ENCODE data around the gene PPP1R7. TPM values are rescaled to one million over a fixed set of nuclear protein-coding genes. Genes with fewer than 3 reads are reported as not detected.

PPP1R7 gene
- total and polyA plus RNA-seq, 9 of the 15 experiments (the other 6 are each of a cell fraction or from before 2014, with no cell fraction given) = 37.5 to 75.0 (median 50.5) TPM

DNA sequence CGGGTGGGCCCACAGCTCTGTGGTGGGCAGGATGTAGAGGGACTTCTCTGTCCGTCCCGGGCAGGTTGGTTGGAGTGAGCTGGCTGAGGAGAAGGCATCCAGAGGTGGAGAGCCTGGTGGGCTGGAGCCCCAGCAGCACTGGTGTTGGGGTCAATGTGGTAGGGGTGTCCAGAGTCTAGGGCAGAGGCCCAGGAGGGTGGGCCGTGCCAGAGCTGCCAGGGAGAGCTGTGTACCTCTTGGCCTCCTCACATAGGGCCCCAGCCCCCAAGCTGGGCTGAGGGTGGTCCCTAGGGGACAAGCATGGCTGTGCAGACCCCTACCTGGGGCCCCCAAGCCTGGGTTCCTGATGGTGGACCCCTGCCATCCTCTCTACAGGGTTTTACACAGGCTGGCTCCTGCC is 54.2 kb downstream of the PPP1R7 start:
- in situ Hi-C loops (cut with MboI) (no loop called here), intact Hi-C loops (cut with micrococcal nuclease) (no loop called here)
- Histone ChIP-seq H3K9me1 (ENCODE audit: control insufficient read depth, insufficient read depth, low read length) (no peaks in the 10 kb centered on the region), H3K27ac (ENCODE audit: extremely low read depth, low read depth, low read length) (no peak overlapping the region), H3K27me3 (ENCODE audit: control insufficient read depth in 2 of 2, insufficient read depth in 2 of 2, low read length in 2 of 2) (peaks cover 1 to 14% of the 10 kb centered on the region in 2 experiments; a peak in 2 of 5 replicates), H3K79me2 (ENCODE audit: control insufficient read depth, insufficient read depth, low read length) (no peaks in the 10 kb centered on the region), H3K4me2 (ENCODE audit: insufficient read depth, low read length) (no peak overlapping the region), H3K9ac (ENCODE audit: insufficient read depth in 1 of 2, low read depth in 2 of 2, low read length in 2 of 2) (no peak overlapping the region), H4K20me1 (replicated peaks; ENCODE audit: control insufficient read depth, insufficient read depth, low read length) (no peaks in the 10 kb centered on the region), H3K36me3 (ENCODE audit: control insufficient read depth, insufficient read depth, low read length) (no peaks in the 10 kb centered on the region), H2AFZ (ENCODE audit: low read depth, low read length) (no peak overlapping the region), H3K4me3 (no peak overlapping the region), H3K4me1 (replicated peaks in 1 of 2; ENCODE audit: control insufficient read depth in 2 of 2, insufficient read depth in 2 of 2, low read length in 2 of 2) (peaks cover 0 to 41% of the 10 kb centered on the region in 2 experiments; a peak in 3 of 5 replicates), H3K9me3 (replicated peaks; ENCODE audit: control insufficient read depth, insufficient read depth, low read depth, low read length) (no peaks in the 10 kb centered on the region)
- DNase-seq (ENCODE audit: extremely low read depth in 1 of 4, low spot score in 3 of 4) (no peak), ATAC-seq (no peak), FAIRE-seq (no peak)
- ChIA-PET POLR2A (no interaction called here), CTCF (ENCODE audit: low intra/inter-chr PET ratio) (no interaction called here)
- TF ChIP-seq ZNF184 (CRISPR knock-in tag; IDR thresholded peaks at IDR 0.05) (no peak), FOXA3 (CRISPR knock-in tag; conservative IDR thresholded peaks at IDR 0.05 in 1 of 2, IDR thresholded peaks at IDR 0.05 in 1 of 2) (no peak), CHD4 (IDR thresholded peaks at IDR 0.05; ENCODE audit: insufficient read depth, insufficient replicate concordance, low read depth, low read length, poor library complexity, severe bottlenecking) (no peak), PHB2 (IDR thresholded peaks at IDR 0.05; ENCODE audit: low read depth) (no peak), PHTF2 (CRISPR knock-in tag; IDR thresholded peaks at IDR 0.05) (no peak), ZZZ3 (IDR thresholded peaks at IDR 0.05) (no peak), BCL6 (CRISPR knock-in tag; IDR thresholded peaks at IDR 0.05) (no peak), ELF2 (CRISPR knock-in tag; IDR thresholded peaks at IDR 0.05) (no peak), CBFB (CRISPR knock-in tag; IDR thresholded peaks at IDR 0.05) (no peak), CREM (IDR thresholded peaks at IDR 0.05; ENCODE audit: low read depth) (no peak), MYBL2 (IDR thresholded peaks at IDR 0.05; ENCODE audit: low read depth) (no peak), MYBL2 (CRISPR knock-in tag; IDR thresholded peaks at IDR 0.05; ENCODE audit: borderline replicate concordance) (no peak)
- TF ChIP-seq, protein P1, sequence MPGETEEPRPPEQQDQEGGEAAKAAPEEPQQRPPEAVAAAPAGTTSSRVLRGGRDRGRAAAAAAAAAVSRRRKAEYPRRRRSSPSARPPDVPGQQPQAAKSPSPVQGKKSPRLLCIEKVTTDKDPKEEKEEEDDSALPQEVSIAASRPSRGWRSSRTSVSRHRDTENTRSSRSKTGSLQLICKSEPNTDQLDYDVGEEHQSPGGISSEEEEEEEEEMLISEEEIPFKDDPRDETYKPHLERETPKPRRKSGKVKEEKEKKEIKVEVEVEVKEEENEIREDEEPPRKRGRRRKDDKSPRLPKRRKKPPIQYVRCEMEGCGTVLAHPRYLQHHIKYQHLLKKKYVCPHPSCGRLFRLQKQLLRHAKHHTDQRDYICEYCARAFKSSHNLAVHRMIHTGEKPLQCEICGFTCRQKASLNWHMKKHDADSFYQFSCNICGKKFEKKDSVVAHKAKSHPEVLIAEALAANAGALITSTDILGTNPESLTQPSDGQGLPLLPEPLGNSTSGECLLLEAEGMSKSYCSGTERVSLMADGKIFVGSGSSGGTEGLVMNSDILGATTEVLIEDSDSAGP (CRISPR knock-in tag; IDR thresholded peaks at IDR 0.05) = no peak
- TF ChIP-seq, protein P2, sequence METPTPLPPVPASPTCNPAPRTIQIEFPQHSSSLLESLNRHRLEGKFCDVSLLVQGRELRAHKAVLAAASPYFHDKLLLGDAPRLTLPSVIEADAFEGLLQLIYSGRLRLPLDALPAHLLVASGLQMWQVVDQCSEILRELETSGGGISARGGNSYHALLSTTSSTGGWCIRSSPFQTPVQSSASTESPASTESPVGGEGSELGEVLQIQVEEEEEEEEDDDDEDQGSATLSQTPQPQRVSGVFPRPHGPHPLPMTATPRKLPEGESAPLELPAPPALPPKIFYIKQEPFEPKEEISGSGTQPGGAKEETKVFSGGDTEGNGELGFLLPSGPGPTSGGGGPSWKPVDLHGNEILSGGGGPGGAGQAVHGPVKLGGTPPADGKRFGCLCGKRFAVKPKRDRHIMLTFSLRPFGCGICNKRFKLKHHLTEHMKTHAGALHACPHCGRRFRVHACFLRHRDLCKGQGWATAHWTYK (CRISPR knock-in tag; IDR thresholded peaks at IDR 0.05) = no peak
- TF ChIP-seq, protein P3, sequence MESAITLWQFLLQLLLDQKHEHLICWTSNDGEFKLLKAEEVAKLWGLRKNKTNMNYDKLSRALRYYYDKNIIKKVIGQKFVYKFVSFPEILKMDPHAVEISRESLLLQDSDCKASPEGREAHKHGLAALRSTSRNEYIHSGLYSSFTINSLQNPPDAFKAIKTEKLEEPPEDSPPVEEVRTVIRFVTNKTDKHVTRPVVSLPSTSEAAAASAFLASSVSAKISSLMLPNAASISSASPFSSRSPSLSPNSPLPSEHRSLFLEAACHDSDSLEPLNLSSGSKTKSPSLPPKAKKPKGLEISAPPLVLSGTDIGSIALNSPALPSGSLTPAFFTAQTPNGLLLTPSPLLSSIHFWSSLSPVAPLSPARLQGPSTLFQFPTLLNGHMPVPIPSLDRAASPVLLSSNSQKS (CRISPR knock-in tag; IDR thresholded peaks at IDR 0.05) = no peak
- BruUV-seq (replicated peaks) = no TSS peak
- WGBS (ENCODE audit: insufficient coverage, low coverage, missing lambda C conversion rate) = 0% methylated on average over 1 of the region's 4 CpGs

All from K562 (cell line).